Esophagus muscularis mucosa (tissue), 4 donors: ENCODE measurements around the gene STON1. TPM values are rescaled to one million over a fixed set of nuclear protein-coding genes. Genes with fewer than 3 reads are reported as not detected.

ENCODE experiments used
- DNase-seq: peaks from one replicate; pipeline ENCODE4 v3.0.0-alpha.2; 2017; ENCODE audit errors: extremely low spot score
- H3K27ac ChIP-seq, 4 donors: fragments of 200-600 bp; sonication (generic); replicated peaks in 1 of 4; 1 replicate in 3 of 4; 2 replicates in 1 of 4; pipeline ENCODE4 v1.5.1; 2016 to 2019; ENCODE audit warnings: mild to moderate bottlenecking in 1 of 4
- H3K27me3 ChIP-seq, 4 donors: fragments of 200-600 bp; sonication (generic); one replicate each; pipeline versions ENCODE4 v1.5.1 to v1.6.0; 2016 to 2019
- H3K36me3 ChIP-seq, 4 donors: fragments of 200-600 bp; sonication (generic); one replicate each; pipeline ENCODE4 v1.5.1; 2016 to 2019
- H3K4me1 ChIP-seq, 4 donors: fragments of 200-600 bp; sonication (generic); one replicate each; pipeline ENCODE4 v1.5.1; 2016 to 2019
- H3K4me3 ChIP-seq, 4 donors: fragments of 200-600 bp; sonication (generic); 1 replicate in 2 of 4; 2 replicates in 2 of 4; pipeline ENCODE4 v1.5.1; 2016 to 2019; ENCODE audit warnings: mild to moderate bottlenecking in 4 of 4, moderate library complexity in 1 of 4
- H3K9me3 ChIP-seq, 4 donors: fragments of 200-600 bp; sonication (generic); 1 replicate in 3 of 4; 2 replicates in 1 of 4; pipeline ENCODE4 v1.5.1; 2016 to 2019
- EP300 ChIP-seq: sonication (generic); formaldehyde crosslinking; IDR thresholded peaks from one replicate; pipeline ENCODE4 v1.6.1; 2017; ENCODE audit warnings: antibody characterized with exemption
- POLR2A ChIP-seq: fragments of 450-650 bp; IDR thresholded peaks from one replicate; pipeline ENCODE4 v1.6.1; 2017; ENCODE audit warnings: antibody characterized with exemption, moderate library complexity, mild to moderate bottlenecking, low read depth
- POLR2AphosphoS5 ChIP-seq, 2 donors: sonication (generic); formaldehyde crosslinking; IDR thresholded peaks; one replicate each; pipeline ENCODE4 v1.6.1; 2017; ENCODE audit warnings: antibody characterized with exemption in 2 of 2
- WGBS: methylation state at CpG from one replicate; pipeline ENCODE4 v1.1.5; 2018; 5-methylcytosine and 5-hydroxymethylcytosine counted together
- intact Hi-C: fragments of 100-400 bp; cut with DNase I; formaldehyde crosslinking; loops from one replicate; pipeline ENCODE4 v1.15.1; 2023
- total RNA-seq, 4 donors: library from RNA; depleted of rRNA; stranded (reverse); fragments of >200 nt; gene quantifications; one replicate each; pipeline versions ENCODE4 v1.1.0 to v1.2.1, GENCODE V29; 2016
- TF ChIP-seq, protein P1 (sequence below), 3 experiments: fragments of 200-600 bp in 2 of 3; fragments of 450-650 bp in 1 of 3; sonication (generic) in 2 of 3; IDR thresholded peaks; one replicate each; pipeline ENCODE4 v1.5.1; 2017 to 2019; ENCODE audit warnings: antibody characterized with exemption in 3 of 3, mild to moderate bottlenecking in 2 of 3, moderate library complexity in 1 of 3

The STON1 gene
- total RNA-seq, 4 donors from 2014 or later, result 135 to 198 (median 168) TPM

DNA sequence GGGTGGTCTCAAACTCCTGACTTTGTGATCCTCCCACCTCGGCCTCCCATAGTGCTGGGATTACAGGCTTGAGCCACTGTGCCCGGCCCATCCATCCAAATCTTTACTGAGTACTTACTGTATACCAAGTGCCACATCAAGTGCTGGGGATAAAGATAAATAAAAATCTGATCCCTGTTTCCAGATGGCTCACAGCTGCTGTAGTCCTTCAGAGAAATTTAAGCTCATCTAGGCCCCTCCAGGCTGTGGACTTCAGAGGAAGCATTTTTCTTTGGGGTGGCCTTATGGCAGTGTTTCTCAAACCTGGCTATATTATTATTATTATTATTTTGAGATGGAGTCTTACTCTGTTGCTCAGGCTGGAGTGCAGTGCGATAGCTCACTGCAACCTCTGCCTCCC lies 54.0 kb downstream of the STON1 start:
- intact Hi-C loops, result no loop called here
- H3K4me1 ChIP-seq, result peaks cover 0 to 78% (median 54%) of the 10 kb centered on the region in 4 donors
- no peak overlapping the region for H3K27ac ChIP-seq
- TF ChIP-seq, protein P1, sequence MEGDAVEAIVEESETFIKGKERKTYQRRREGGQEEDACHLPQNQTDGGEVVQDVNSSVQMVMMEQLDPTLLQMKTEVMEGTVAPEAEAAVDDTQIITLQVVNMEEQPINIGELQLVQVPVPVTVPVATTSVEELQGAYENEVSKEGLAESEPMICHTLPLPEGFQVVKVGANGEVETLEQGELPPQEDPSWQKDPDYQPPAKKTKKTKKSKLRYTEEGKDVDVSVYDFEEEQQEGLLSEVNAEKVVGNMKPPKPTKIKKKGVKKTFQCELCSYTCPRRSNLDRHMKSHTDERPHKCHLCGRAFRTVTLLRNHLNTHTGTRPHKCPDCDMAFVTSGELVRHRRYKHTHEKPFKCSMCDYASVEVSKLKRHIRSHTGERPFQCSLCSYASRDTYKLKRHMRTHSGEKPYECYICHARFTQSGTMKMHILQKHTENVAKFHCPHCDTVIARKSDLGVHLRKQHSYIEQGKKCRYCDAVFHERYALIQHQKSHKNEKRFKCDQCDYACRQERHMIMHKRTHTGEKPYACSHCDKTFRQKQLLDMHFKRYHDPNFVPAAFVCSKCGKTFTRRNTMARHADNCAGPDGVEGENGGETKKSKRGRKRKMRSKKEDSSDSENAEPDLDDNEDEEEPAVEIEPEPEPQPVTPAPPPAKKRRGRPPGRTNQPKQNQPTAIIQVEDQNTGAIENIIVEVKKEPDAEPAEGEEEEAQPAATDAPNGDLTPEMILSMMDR (IDR thresholded peaks at IDR 0.05), result no peak
- no peak for TF ChIP-seq POLR2AphosphoS5 (IDR thresholded peaks at IDR 0.05)
- no peak for TF ChIP-seq POLR2A
- TF ChIP-seq EP300, result no peak
- DNase-seq, result no peak
- peaks cover 14 to 57% (median 22%) of the 10 kb centered on the region in 4 donors for H3K36me3 ChIP-seq
- 87% methylated on average over 3 of the region's 3 CpGs for WGBS
- H3K27me3 ChIP-seq, result no peaks in the 10 kb centered on the region
- no peaks in the 10 kb centered on the region for H3K9me3 ChIP-seq
- H3K4me3 ChIP-seq, result no peak overlapping the region

DNA sequence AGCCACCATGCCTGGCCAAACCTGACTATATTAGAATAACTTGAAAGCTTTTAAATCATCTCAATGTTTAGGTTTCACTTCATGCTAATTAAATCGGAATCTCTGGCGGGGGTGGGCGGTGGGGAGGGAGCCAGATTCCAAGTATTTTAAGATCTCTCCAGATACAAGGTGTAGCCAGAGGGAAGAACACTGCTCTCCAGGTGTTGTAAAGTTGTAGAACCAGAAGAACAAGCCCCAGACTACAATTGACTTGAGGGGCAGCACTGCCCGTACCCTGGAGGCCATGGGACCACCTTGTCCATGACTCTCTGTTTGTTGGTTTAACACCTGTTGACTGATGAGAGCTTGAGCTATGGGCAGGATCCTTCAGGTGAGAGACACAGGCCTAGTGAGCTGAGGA lies 54.6 kb downstream of the STON1 start:
- 96% methylated on average over 3 of the region's 4 CpGs for WGBS
- H3K36me3 ChIP-seq, result peaks cover 14 to 57% (median 22%) of the 10 kb centered on the region in 4 donors
- intact Hi-C loops, result no loop called here

DNA sequence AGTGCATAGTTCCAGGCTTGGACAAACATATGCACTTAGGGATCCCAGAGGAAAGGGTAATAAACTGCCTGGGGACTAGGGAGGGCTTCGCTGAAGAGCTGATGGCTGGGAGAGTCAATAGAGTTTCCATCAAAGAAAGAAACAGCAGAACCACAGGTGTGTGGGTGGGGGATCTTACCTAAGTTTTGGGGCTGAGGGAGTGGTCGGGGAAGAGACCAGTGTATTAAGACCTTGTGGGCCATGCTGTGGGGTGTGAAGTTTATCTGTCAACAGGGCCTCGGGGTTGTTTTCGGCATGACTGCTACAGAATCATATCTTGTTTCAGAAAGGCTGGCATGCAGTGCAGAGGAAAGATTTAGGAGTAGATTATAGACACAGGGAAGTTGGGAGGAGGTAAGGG lies 56.5 kb downstream of the STON1 start:
- Histone ChIP-seq H3K9me3 (no peaks in the 10 kb centered on the region), H3K4me1 (peaks cover 0 to 70% (median 56%) of the 10 kb centered on the region in 4 donors), H3K27me3 (no peaks in the 10 kb centered on the region), H3K36me3 (peaks cover 5 to 47% (median 13%) of the 10 kb centered on the region in 4 donors), H3K27ac (peak overlapping the region in 1 of 4 donors; percentile 3), H3K4me3 (no peak overlapping the region)
- TF ChIP-seq POLR2AphosphoS5 (IDR thresholded peaks at IDR 0.05), result no peak
- TF ChIP-seq EP300, result no peak
- TF ChIP-seq, protein P1 (IDR thresholded peaks at IDR 0.05), result no peak
- no peak for TF ChIP-seq POLR2A
- DNase-seq, result no peak
- WGBS, result 63% methylated on average over 4 of the region's 4 CpGs
- intact Hi-C loops, result loop anchor here (2.0 kb wide), 1 partner anchor 116 kb away; no protein-coding TSS in a partner anchor

More for the DNA sequence above, 54.6 kb downstream of the STON1 start:
- no peak overlapping the region for H3K27ac ChIP-seq
- H3K27me3 ChIP-seq, result no peaks in the 10 kb centered on the region
- no peak for DNase-seq
- no peak overlapping the region for H3K4me3 ChIP-seq
- TF ChIP-seq POLR2AphosphoS5 (IDR thresholded peaks at IDR 0.05) (no peak), EP300 (no peak), POLR2A (no peak)
- H3K4me1 ChIP-seq, result peaks cover 0 to 78% (median 54%) of the 10 kb centered on the region in 4 donors
- no peaks in the 10 kb centered on the region for H3K9me3 ChIP-seq

DNA sequence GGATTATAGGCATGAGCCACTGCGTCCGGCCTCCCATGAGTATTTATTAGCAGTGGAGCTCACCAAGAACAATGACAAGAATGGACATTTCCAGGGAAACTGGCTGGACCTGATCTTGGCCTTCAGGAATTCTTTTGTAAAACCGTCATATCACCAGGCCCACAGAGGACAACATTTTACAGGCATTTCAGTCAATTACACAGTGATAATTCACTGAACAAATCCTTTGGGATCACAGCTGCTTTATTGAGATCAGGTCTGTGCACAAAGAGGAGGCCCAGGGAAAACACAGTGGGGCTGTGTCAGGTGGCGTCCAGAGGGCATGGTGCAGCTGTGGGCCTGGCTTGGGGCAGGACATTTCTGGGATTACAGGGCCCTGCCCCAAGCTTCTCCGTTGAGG lies 57.6 kb downstream of the STON1 start:
- H3K4me1 ChIP-seq, result peaks cover 0 to 70% (median 58%) of the 10 kb centered on the region in 4 donors
- intact Hi-C loops, result loop anchor here (2.0 kb wide), 1 partner anchor 117 kb away; no protein-coding TSS in a partner anchor
- no peaks in the 10 kb centered on the region for H3K27me3 ChIP-seq
- TF ChIP-seq, protein P1 (IDR thresholded peaks at IDR 0.05), result no peak
- no peak overlapping the region for H3K4me3 ChIP-seq
- H3K36me3 ChIP-seq, result peaks cover 0 to 50% (median 14%) of the 10 kb centered on the region in 4 donors
- WGBS, result 83% methylated on average over 5 of the region's 5 CpGs
- DNase-seq, result no peak
- H3K9me3 ChIP-seq, result no peaks in the 10 kb centered on the region
- peak overlapping the region in 3 of 4 donors; percentile 5 to 42 (median 10) for H3K27ac ChIP-seq

DNA sequence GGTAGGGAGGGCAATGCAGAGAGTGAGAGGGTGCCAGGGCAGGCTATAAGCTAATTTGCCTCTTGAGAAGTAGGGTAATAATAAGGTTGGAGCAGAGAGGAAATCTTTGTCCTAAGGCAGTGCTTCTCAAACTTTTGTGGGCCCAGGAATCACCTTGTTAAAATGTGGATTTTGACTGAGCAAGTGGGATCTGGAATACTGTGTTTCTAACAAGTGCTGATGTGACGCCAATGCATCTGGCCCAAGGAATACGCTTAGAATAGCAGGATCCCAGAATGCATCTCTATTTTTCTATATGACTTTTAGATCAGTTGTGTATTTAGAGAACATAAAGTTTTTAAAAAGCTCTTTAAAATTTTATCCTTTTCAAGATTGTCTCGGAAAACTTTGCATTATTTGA lies 58.0 kb downstream of the STON1 start:
- H3K27ac ChIP-seq, result peak overlapping the region; percentile 5 to 42 (median 22)
- no peaks in the 10 kb centered on the region for H3K27me3 ChIP-seq
- TF ChIP-seq POLR2AphosphoS5 (IDR thresholded peaks at IDR 0.05), result no peak
- no peak for TF ChIP-seq POLR2A
- TF ChIP-seq EP300, result no peak
- TF ChIP-seq, protein P1 (IDR thresholded peaks at IDR 0.05), result no peak
- intact Hi-C loops, result loop anchor here (2.0 kb wide), 2 partner anchors 57 to 117 kb away; partner anchors contain the start of gene STON1
- WGBS, result 96% methylated on average over 3 of the region's 3 CpGs
- H3K36me3 ChIP-seq, result peaks cover 0 to 51% (median 18%) of the 10 kb centered on the region in 4 donors
- peaks cover 0 to 66% (median 58%) of the 10 kb centered on the region in 4 donors for H3K4me1 ChIP-seq
- no peak for DNase-seq
- no peaks in the 10 kb centered on the region for H3K9me3 ChIP-seq
- H3K4me3 ChIP-seq, result no peak overlapping the region
